RWPE2 (cell line): ENCODE data around the gene POLDIP3.

Experiments
- ATAC-seq: fragments of 200-7000 bp; cut with Tn5 transposase; 3 replicates; pipeline ENCODE4 v1.9.1; 2021; ENCODE audit warnings: low read depth
- DNase-seq: peaks from one replicate; pipeline ENCODE4 v3.0.0-alpha.2; 2020; ENCODE audit warnings: low spot score
- H3K27ac ChIP-seq: fragments of 450-650 bp; 2 replicates; pipeline ENCODE4 v1.5.1; 2017; ENCODE audit warnings: mild to moderate bottlenecking; ENCODE audit not compliant: poor library complexity, severe bottlenecking
- H3K27me3 ChIP-seq: fragments of 250-450 bp; sonication (Bioruptor Pico); 2 replicates; pipeline ENCODE4 v1.5.1; 2021; ENCODE audit warnings: mild to moderate bottlenecking, moderate library complexity; ENCODE audit not compliant: insufficient read depth, poor library complexity, severe bottlenecking
- H3K36me3 ChIP-seq: fragments of 250-450 bp; sonication (Bioruptor Pico); 2 replicates; pipeline ENCODE4 v1.5.1; 2020; ENCODE audit warnings: low read depth, mild to moderate bottlenecking, moderate library complexity
- H3K4me1 ChIP-seq: fragments of 250-450 bp; sonication (Bioruptor Pico); 2 replicates; pipeline ENCODE4 v1.5.1; 2021; ENCODE audit warnings: mild to moderate bottlenecking, moderate library complexity; ENCODE audit not compliant: insufficient read depth, poor library complexity, severe bottlenecking
- H3K4me3 ChIP-seq: fragments of 250-450 bp; sonication (Bioruptor Pico); 2 replicates; pipeline ENCODE4 v1.5.1; 2021; ENCODE audit warnings: mild to moderate bottlenecking, moderate library complexity; ENCODE audit not compliant: severe bottlenecking
- H3K9me3 ChIP-seq: fragments of 250-450 bp; sonication (Bioruptor Pico); 2 replicates; pipeline ENCODE4 v1.5.1; 2021; ENCODE audit warnings: mild to moderate bottlenecking, moderate library complexity; ENCODE audit not compliant: severe bottlenecking
- TF ChIP-seq, protein P1 (sequence below): fragments of 450-650 bp; IDR thresholded peaks from one replicate; pipeline ENCODE4 v1.5.1; 2017; ENCODE audit warnings: mild to moderate bottlenecking, moderate library complexity; ENCODE audit not compliant: poor library complexity, severe bottlenecking

Gene POLDIP3

DNA sequence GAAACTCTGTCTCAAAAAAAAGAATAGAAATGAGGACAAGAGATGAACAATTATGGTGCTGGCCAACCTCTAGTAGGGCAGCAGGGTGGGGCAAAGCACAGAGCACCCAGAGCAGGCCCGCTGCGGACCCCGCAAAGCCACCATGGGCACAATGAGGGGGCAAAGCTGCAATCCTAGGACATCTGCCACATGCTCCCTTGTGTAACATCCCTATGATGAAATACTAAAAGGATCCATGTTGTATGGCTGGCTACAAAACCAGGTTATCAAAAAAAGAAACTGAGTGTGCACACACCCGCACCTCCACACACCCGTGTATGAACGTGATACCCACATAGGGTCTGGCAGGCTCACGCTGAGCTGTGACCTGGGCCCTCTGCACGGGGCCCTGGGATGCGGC lies 18.3 kb upstream of the POLDIP3 start:
- H3K4me3 ChIP-seq: no peak overlapping the region
- no peaks in the 10 kb centered on the region for H3K27me3 ChIP-seq
- DNase-seq (no peak), ATAC-seq (no peak)
- peaks cover 66% of the 10 kb centered on the region for H3K36me3 ChIP-seq
- peaks cover 24% of the 10 kb centered on the region for H3K4me1 ChIP-seq
- H3K27ac ChIP-seq: peak overlapping the region; percentile 66
- TF ChIP-seq, protein P1, sequence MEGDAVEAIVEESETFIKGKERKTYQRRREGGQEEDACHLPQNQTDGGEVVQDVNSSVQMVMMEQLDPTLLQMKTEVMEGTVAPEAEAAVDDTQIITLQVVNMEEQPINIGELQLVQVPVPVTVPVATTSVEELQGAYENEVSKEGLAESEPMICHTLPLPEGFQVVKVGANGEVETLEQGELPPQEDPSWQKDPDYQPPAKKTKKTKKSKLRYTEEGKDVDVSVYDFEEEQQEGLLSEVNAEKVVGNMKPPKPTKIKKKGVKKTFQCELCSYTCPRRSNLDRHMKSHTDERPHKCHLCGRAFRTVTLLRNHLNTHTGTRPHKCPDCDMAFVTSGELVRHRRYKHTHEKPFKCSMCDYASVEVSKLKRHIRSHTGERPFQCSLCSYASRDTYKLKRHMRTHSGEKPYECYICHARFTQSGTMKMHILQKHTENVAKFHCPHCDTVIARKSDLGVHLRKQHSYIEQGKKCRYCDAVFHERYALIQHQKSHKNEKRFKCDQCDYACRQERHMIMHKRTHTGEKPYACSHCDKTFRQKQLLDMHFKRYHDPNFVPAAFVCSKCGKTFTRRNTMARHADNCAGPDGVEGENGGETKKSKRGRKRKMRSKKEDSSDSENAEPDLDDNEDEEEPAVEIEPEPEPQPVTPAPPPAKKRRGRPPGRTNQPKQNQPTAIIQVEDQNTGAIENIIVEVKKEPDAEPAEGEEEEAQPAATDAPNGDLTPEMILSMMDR: no peak
- no peaks in the 10 kb centered on the region for H3K9me3 ChIP-seq

DNA sequence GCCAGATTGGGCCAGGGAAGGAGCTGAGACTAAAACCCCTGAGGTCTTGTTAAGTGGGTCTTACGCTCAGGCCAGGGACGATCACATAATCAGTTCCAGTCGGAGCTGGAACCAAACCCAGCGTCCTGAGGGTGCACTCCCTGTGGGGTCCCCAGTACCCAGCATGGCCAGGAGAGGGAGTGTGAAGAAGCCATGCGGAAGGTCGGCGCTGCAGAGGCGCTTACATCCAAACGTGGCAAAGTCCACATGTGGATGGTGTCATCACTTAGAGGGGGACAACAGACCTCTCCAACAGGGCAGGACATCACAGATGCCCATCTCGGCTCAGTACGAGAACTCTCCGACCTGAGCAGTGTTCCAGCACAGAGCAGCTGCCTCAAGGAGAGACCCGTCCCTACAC lies 17.4 kb upstream of the POLDIP3 start:
- TF ChIP-seq, protein P1: no peak
- no peaks in the 10 kb centered on the region for H3K27me3 ChIP-seq
- ATAC-seq: no peak

DNA sequence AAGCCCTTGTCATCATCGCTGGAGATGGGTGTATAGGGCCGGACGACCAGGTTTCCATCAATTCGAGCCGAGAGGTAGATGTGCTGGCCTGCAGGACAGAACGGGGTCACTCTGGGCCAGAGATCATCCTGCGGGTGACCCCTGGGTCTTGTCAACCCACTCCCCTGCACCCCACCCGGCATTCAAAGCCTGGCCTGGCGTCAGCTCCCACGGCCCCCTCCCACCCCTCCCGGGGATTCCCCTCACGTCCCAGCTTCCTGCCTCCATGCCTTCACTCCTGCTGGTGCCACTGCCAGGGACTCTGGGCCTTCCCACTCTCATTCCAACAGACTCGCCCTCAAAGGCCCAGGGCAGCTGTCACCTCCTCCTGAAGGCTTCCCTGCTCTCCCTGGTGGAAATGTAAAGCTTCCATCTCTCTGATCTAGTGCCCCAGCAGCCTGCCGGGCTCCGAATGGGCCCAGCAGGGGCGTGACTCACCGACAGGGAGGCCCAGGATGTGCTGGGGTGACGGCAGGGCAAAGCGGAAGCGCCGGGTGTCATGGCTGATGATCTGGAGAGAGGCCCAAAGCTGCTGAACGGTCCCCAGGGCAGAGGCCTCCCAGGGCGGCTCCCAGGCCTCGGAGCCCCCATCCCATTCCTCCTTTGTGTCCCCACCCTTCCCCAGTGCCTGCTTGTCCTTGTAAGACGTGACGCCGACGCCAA lies 16.4 kb upstream of the POLDIP3 start:
- Histone ChIP-seq H3K27me3 (no peaks in the 10 kb centered on the region), H3K4me1 (peaks cover 23% of the 10 kb centered on the region), H3K36me3 (peaks cover 81% of the 10 kb centered on the region), H3K9me3 (no peaks in the 10 kb centered on the region), H3K27ac (peak overlapping the region; percentile 66), H3K4me3 (no peak overlapping the region)
- TF ChIP-seq, protein P1: no peak
- ATAC-seq: peak; percentile 76
- no peak for DNase-seq

More for the DNA sequence above, 17.4 kb upstream of the POLDIP3 start:
- Histone ChIP-seq H3K9me3 (no peaks in the 10 kb centered on the region), H3K4me1 (peaks cover 24% of the 10 kb centered on the region), H3K36me3 (peaks cover 75% of the 10 kb centered on the region), H3K27ac (peak overlapping the region; percentile 66), H3K4me3 (no peak overlapping the region)
- no peak for DNase-seq

DNA sequence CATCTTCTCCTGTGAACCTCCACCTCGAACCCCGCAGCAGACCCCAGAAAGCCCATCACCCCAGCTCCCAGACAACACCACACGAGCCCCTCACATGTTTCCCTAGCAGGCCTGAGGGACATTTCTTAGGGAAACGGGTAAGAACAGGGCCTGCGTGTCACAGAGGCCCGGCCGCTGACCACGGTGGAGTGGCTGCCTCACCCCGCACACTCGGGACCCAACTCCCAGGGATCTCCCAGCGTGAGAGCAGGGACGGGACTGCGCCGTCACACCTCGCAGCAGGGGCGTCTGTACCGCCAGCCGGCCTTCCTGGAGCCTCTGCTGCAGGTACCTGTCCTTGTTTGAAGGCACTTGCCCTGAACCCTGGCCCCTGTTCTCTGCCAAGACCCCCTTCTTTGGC lies 15.5 kb upstream of the POLDIP3 start:
- peak overlapping the region; percentile 66 for H3K27ac ChIP-seq
- no peak overlapping the region for H3K4me3 ChIP-seq
- ATAC-seq (no peak), DNase-seq (no peak)
- H3K36me3 ChIP-seq: peaks cover 85% of the 10 kb centered on the region
- H3K27me3 ChIP-seq: no peaks in the 10 kb centered on the region
- H3K9me3 ChIP-seq: no peaks in the 10 kb centered on the region
- TF ChIP-seq, protein P1: no peak
- H3K4me1 ChIP-seq: peaks cover 14% of the 10 kb centered on the region

DNA sequence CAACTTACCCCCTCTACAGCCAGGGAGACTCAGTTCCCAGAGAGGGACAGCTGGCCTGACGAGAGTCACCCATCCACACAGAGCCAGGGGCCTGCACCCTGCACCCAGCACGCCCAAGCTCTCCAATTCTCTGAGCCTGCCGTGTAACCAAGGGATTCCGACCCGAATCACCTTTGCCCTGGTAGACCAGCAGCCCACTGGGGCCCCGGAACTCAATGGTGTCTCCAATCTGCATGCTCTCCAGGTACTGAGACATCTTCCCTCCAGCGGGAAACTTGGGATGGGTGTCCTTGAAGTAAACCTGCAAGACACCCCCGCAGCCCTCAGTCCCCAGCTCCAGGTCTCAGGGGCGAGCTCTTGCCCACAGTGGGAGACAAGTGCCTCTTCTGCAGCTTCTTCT lies 13.3 kb upstream of the POLDIP3 start:
- TF ChIP-seq, protein P1: no peak
- Histone ChIP-seq H3K4me1 (peaks cover 11% of the 10 kb centered on the region), H3K4me3 (no peak overlapping the region), H3K36me3 (peaks cover 82% of the 10 kb centered on the region), H3K9me3 (no peaks in the 10 kb centered on the region), H3K27me3 (no peaks in the 10 kb centered on the region), H3K27ac (no peak overlapping the region)
- DNase-seq: no peak
- ATAC-seq: no peak
